Upper lobe of left lung (tissue), 4 donors: ENCODE results near the gene PTPRG.

Experiments
- CTCF ChIP-seq, 6 experiments: fragments of 450-650 bp in 4 of 6; fragments of 200-600 bp in 2 of 6; sonication (generic) in 2 of 6; IDR thresholded peaks; one replicate each; pipeline ENCODE4 v1.5.1; 2016 to 2019; ENCODE audit warnings: antibody characterized with exemption in 6 of 6
- POLR2AphosphoS5 ChIP-seq, 2 donors: sonication (generic); formaldehyde crosslinking; IDR thresholded peaks; one replicate each; pipeline ENCODE4 v1.5.1; 2017; ENCODE audit warnings: antibody characterized with exemption in 2 of 2

GRCh38 chr3:61935814-61936213, 374.4 kb downstream of the PTPRG start:
- no peak for TF ChIP-seq CTCF (IDR thresholded peaks at IDR 0.05)
- no peak for TF ChIP-seq POLR2AphosphoS5 (IDR thresholded peaks at IDR 0.05)
